ENCODE data around the gene GOLGA7B. TPM values are rescaled to one million over a fixed set of nuclear protein-coding genes. Genes with fewer than 3 reads are reported as not detected.

GOLGA7B gene
- total RNA-seq, 2 donors from 2014 or later = 0.22 to 0.72 TPM

GRCh38 chr10:97810446-97810845, 39.2 kb upstream of the GOLGA7B start:
- no peak overlapping the region for H3K4me3 ChIP-seq
- H3K9ac ChIP-seq (ENCODE audit: low read depth in 2 of 2, low read length in 2 of 2) = no peak overlapping the region
- intact Hi-C loops (cut with DNase I) = no loop called here
- no peaks in the 10 kb centered on the region for H3K36me3 ChIP-seq
- H3K4me1 ChIP-seq = no peaks in the 10 kb centered on the region
- TF ChIP-seq, protein P1, sequence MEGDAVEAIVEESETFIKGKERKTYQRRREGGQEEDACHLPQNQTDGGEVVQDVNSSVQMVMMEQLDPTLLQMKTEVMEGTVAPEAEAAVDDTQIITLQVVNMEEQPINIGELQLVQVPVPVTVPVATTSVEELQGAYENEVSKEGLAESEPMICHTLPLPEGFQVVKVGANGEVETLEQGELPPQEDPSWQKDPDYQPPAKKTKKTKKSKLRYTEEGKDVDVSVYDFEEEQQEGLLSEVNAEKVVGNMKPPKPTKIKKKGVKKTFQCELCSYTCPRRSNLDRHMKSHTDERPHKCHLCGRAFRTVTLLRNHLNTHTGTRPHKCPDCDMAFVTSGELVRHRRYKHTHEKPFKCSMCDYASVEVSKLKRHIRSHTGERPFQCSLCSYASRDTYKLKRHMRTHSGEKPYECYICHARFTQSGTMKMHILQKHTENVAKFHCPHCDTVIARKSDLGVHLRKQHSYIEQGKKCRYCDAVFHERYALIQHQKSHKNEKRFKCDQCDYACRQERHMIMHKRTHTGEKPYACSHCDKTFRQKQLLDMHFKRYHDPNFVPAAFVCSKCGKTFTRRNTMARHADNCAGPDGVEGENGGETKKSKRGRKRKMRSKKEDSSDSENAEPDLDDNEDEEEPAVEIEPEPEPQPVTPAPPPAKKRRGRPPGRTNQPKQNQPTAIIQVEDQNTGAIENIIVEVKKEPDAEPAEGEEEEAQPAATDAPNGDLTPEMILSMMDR (IDR thresholded peaks at IDR 0.05) = no peak
- no peak overlapping the region for H3K27ac ChIP-seq
- H3K27me3 ChIP-seq = no peaks in the 10 kb centered on the region
- no peaks in the 10 kb centered on the region for H3K9me3 ChIP-seq
- no peak for DNase-seq

DNA sequence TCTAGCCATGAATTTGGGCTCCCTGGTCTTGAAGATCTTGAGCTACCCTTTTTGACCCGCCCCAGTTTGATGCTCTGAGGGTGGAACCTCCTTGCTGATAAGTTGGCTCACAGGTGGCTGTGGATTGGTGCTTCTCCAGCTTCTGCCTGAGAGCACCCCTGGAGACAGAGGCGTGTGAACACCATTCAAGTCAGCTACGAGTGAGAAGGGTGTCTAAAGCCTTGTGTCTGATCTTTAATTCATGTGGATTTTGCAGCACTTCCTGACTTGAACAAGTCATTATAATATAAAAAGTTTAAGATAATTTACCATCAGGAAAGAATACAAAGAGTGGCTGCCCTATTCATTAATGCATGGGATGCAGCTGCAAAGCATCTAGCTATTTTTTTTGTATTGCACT, 37.7 kb upstream of the GOLGA7B start:
- H3K9ac ChIP-seq (ENCODE audit: low read depth in 2 of 2, low read length in 2 of 2) = no peak overlapping the region

DNA sequence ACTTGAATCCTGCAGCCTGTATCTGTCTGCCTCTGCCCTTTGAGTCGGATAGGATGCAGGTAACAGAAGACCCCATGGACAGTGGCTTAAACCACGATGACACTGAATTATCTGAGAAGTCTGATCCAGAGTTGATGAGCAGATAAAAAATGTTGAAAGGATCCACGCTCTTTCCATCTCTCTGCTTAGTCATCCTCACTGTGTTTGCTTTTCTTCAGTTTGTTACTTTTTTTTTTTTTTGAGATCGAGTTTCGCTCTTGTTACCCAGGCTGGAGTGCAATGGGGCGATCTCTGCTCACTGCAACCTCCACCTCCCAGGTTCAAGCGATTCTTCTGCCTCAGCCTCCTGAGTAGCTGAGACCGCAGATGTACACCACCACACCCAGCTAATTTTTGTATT, 36.9 kb upstream of the GOLGA7B start:
- DNase-seq = no peak
- TF ChIP-seq, protein P1 (IDR thresholded peaks at IDR 0.05) = no peak
- no peaks in the 10 kb centered on the region for H3K27me3 ChIP-seq
- H3K9me3 ChIP-seq = no peaks in the 10 kb centered on the region
- intact Hi-C loops (cut with DNase I) = no loop called here
- no peaks in the 10 kb centered on the region for H3K36me3 ChIP-seq
- no peak overlapping the region for H3K27ac ChIP-seq
- H3K4me1 ChIP-seq = no peaks in the 10 kb centered on the region
- no peak overlapping the region for H3K4me3 ChIP-seq
- no peak overlapping the region for H3K9ac ChIP-seq (ENCODE audit: low read depth in 2 of 2, low read length in 2 of 2)

More for the DNA sequence above, 37.7 kb upstream of the GOLGA7B start:
- Histone ChIP-seq H3K27me3 (no peaks in the 10 kb centered on the region), H3K27ac (no peak overlapping the region), H3K4me1 (no peaks in the 10 kb centered on the region), H3K4me3 (no peak overlapping the region), H3K36me3 (no peaks in the 10 kb centered on the region), H3K9me3 (no peaks in the 10 kb centered on the region)
- intact Hi-C loops (cut with DNase I) = no loop called here
- TF ChIP-seq, protein P1 (IDR thresholded peaks at IDR 0.05) = no peak
- DNase-seq = no peak

DNA sequence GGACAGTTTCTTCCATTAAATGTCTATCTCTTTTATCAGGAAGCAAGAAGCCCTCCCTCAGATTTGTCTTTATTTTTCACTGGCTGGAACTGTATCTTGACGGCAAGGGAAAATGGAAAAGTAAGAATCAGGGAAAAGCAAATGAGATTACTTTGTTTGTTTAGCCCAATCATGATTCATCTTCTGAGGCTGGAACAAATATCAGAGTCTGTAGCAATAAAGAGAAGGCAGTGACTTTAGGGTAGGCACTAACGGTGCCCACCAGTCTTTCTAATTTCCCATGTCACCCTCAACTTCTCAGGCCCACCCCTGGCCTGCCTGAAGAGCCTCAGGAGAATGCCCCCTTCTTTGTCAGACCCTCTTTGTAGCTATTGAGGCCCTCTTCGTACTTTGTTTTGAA, 36.3 kb upstream of the GOLGA7B start:
- Histone ChIP-seq H3K4me1 (no peaks in the 10 kb centered on the region), H3K9me3 (no peaks in the 10 kb centered on the region), H3K27me3 (no peaks in the 10 kb centered on the region), H3K36me3 (no peaks in the 10 kb centered on the region), H3K9ac (ENCODE audit: low read depth in 2 of 2, low read length in 2 of 2) (no peak overlapping the region), H3K27ac (no peak overlapping the region), H3K4me3 (no peak overlapping the region)
- intact Hi-C loops (cut with DNase I) = no loop called here
- TF ChIP-seq, protein P1 (IDR thresholded peaks at IDR 0.05) = no peak
- no peak for DNase-seq

GRCh38 chr10:97814996-97815395, 34.6 kb upstream of the GOLGA7B start:
- H3K27me3 ChIP-seq = no peaks in the 10 kb centered on the region
- H3K9ac ChIP-seq (ENCODE audit: low read depth in 2 of 2, low read length in 2 of 2) = no peak overlapping the region
- H3K27ac ChIP-seq = no peak overlapping the region
- H3K9me3 ChIP-seq = no peaks in the 10 kb centered on the region
- no peak for DNase-seq
- TF ChIP-seq, protein P1 (IDR thresholded peaks at IDR 0.05) = no peak
- no peaks in the 10 kb centered on the region for H3K4me1 ChIP-seq
- no peaks in the 10 kb centered on the region for H3K36me3 ChIP-seq
- intact Hi-C loops (cut with DNase I) = no loop called here
- no peak overlapping the region for H3K4me3 ChIP-seq

DNA sequence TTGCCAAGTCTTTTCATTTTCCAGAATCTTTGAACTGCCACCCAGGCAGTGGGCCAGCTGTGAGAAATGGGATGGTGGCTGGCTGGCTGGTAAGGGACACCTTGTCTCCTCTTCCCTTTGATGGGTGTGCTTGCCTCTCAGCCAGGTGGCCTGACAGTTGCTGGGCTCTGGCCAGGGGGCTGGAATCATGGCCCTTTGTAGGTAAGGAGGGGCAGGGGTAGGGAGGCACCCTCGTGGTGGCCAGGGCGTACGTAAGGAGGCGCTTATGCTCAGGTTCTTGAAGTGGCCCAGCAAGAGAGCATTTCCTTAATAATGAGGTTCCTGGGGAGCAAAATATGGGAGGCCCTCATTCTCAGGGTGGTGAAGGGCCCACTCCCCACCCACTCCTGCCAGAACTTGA, 33.0 kb upstream of the GOLGA7B start:
- Histone ChIP-seq H3K9ac (ENCODE audit: low read depth in 2 of 2, low read length in 2 of 2) (no peak overlapping the region), H3K9me3 (no peaks in the 10 kb centered on the region), H3K27me3 (no peaks in the 10 kb centered on the region), H3K4me3 (no peak overlapping the region), H3K27ac (no peak overlapping the region), H3K4me1 (no peaks in the 10 kb centered on the region), H3K36me3 (no peaks in the 10 kb centered on the region)
- no peak for DNase-seq
- TF ChIP-seq, protein P1 (IDR thresholded peaks at IDR 0.05) = no peak
- intact Hi-C loops (cut with DNase I) = no loop called here
